NCI-H748 treated with DMSO at 0.1 percent for 48 hours (cell line): Measurements from ENCODE around the gene FAM187B.
A peak's percentile ranks its signal among the peaks of the same experiment; 100 is the strongest.
"Not testable (repeated sequence)": the region's sequence is repeated elsewhere in the genome, so short reads cannot be mapped to it uniquely, and the experiment has no call there.

ENCODE experiments used
- DNase-seq: peaks from one replicate; lab custom pipeline; 2025; lab: John Stamatoyannopoulos, UW

FAM187B gene

GRCh38 chr19:35262101-35262761 is 33.7 kb upstream of the FAM187B start:
- no peak for DNase-seq

DNA sequence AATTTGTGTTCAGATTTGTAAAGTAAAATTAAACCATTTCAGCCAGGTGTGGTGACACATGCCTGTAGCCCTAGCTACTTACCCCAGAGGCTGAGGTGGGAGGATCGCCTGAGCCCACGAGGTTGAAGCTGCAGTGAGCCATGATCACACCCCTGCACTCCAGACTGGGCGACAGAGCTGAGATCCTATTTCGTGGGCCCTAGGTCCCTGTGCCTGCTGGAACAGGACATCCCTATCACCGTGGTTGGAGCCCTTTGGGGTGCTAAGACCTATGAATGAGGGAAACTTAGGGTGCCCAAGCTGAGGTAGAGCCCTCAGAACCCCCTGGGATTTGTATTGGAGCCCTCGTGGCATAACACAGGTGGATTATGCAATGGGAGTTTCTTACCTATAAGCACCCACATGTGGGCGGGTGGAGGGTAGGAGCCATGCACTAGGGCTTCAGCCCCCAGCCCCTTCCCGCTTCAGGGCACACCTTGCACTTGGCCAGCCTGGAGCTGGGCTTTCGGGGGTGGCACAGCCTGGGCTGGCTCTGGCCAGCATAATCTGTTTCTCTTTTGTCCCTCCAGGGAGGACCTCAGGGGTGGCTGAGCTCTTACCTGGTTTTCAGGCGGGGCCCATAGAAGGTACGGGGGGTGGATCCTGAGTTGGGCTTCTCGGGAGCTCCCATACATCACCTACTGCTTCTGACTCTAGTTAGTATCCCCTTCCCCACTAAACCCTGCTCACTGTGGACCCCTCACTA is 33.0 kb upstream of the FAM187B start:
- no peak for DNase-seq

- DNase-seq: no peak
Observed at GRCh38 chr19:35260694-35261304, 32.3 kb upstream of the FAM187B start.

DNA sequence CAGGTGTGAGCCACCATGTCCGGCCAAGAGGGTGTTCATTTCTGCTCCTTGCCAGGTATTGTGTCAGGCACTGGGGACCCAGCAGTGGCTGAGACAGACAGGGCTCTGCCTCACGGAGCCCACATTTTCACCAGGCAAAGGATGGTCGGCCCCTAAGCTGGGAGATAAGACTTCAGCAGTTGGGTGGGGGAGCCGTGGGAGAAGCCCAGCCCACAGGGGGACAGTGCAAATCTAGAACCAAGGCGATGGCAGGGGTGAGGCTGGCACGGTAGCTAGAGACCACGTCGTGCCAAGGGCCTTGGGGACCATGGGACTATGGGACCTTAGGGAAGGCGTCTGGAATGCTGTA is 28.5 kb upstream of the FAM187B start:
- no peak for DNase-seq

- DNase-seq: no peak
Observed at GRCh38 chr19:35256566-35256965, 28.0 kb upstream of the FAM187B start.

DNA sequence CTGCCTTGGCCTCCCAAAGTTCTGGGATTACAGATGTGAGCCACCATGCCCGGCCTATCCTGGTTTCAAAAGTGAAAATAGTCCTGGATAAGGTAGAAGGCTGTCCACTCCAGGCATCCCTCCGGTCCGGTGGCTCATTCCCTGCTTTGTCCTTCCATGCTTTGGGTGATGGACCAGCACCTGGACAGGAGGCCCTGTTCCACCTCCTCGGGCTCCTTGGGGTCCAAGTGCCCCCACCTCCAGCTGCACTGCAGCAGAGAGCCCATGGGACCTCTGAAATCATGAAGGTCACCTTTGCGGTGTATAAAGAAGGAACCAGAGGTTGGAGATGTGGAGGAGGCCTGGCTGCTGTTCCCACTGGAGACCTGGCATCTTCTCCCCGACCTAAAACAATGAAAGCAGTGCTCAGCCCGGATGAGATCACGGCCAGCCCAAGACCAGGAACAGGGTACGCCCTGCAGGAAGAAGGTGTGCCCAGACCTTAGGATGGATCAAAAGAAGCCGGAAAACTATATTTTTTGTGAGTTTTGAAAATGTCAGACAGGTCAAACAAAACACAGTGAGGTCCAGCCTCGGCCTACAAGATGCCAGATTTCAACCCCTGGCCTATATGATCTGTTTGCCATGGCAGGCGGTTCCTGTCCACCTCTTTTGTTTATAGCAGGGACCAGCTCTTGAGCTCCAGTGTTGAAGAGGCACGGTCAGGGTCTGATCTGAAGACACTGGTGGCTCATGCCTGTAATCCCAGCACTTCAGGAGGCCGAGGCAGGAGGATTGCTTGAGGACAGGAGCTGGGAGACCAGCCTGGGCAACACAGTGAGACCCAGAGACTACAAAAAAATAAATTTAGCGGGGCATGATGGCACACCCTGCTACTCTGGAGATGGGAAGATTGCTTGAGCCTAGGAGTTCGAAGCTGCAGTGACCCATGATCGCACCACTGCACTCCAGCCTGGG is 26.1 kb upstream of the FAM187B start:
- DNase-seq: no peak

DNA sequence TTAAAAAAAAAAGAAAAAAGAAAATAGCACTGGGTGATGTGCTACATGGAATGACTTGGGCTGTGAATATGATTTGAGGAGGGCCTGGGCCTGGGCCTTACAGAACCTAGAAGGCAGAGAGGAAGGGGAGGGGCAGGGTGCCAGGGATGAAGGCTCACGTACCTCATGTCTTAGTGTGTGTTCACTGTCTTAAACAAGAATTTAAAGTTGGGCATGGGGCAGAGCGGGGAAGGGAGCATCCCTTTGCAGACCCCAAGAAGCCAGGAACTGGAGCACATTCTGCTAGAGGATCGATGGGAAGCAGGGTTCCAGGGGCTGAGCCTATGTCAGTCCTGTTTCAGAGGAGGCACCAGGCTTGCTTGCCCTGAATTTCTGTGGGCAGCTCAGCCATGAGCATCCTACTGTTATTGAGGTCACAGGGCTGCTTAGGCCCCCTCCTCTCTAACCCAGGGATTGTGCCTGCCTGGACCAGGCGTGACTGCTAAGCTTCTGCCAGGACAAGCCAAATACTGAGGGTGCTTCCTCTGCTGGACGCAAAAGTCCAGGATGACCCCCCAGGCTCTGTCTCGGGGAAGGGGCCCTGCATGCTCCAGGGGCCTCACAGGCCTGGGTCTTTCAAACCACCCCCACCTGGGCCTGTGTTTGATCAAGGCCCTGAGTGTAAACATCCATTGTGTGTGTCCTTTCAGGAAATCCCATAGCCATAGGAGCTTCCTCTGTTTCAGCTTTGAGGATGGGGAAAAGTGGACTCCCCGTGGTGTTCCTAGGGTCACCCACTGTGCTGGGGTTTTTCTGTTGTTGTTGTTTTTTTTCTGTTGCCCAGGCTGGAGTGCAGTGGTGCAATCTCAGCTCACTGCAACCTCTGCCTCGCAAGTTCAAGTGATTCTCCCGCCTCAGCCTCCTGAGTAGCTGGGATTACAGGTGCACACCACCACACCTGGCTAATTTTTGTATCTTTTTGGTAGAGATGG is 25.1 kb upstream of the FAM187B start:
- no peak for DNase-seq

GRCh38 chr19:35251456-35251855 is 22.9 kb upstream of the FAM187B start:
- no peak for DNase-seq

DNA sequence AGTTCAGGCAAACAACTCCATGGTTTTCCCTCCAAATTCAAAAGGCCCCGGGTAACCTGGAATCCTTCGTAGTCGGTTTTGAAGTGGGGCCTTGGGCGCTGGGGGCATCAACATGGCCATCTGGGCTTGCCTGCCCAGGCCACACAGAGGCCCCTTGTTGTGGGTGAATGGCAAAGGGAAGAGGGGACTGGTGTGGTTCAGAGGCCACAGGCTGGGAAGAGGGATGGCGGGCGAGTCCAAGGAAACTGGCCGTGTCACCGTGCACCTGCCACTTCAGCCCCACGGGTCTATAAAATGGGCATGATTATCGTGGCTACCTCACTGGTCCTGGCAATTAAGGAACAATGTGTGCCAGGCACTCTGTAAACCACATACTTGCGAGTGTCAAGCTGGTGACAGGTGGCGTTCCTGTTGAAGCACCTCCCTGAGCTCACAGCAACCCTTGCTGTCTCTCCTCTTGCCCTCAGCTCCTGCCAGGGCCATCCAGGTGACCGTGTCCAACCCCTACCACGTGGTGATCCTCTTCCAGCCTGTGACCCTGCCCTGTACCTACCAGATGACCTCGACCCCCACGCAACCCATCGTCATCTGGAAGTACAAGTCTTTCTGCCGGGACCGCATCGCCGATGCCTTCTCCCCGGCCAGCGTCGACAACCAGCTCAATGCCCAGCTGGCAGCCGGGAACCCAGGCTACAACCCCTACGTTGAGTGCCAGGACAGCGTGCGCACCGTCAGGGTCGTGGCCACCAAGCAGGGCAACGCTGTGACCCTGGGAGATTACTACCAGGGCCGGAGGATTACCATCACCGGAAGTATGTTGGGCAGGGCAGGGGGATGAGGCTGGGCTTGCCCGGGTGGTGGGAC is 21.5 kb upstream of the FAM187B start:
- DNase-seq: no peak

GRCh38 chr19:35249146-35249847 is 20.8 kb upstream of the FAM187B start:
- no peak for DNase-seq

GRCh38 chr19:35248310-35249145 is 20.0 kb upstream of the FAM187B start, which contains the start of gene LSR:
LSR (plus strand) TSS chr19:35249002; CDS start chr19:35249023, 21 bp downstream.
- DNase-seq: peak; percentile 97

GRCh38 chr19:35247526-35248309 is 19.2 kb upstream of the FAM187B start:
- peak; percentile 90 for DNase-seq

- DNase-seq: no peak
Observed at GRCh38 chr19:35246466-35247092, 18.0 kb upstream of the FAM187B start.

DNA sequence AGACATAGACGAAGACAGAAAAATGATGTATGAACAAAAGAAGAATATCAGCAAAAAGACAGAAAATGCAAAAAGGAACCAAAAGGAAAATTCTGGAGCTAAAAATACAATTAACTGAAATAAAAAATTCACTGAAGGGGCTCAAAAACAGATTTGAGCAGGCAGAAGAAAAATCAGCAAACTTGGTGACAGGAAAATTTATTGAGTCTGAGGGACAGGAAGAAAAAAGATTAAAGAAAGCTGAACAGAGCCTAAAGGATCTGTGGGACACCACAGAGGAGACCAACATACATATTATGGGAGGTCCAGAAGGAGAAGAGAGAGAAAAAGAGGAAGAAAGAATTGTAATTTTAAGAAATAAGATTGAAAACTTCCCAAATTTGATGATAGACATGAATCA is 12.9 kb upstream of the FAM187B start:
- DNase-seq: no peak

- no peak for DNase-seq
Observed at GRCh38 chr19:35240327-35240726, 11.8 kb upstream of the FAM187B start.

DNA sequence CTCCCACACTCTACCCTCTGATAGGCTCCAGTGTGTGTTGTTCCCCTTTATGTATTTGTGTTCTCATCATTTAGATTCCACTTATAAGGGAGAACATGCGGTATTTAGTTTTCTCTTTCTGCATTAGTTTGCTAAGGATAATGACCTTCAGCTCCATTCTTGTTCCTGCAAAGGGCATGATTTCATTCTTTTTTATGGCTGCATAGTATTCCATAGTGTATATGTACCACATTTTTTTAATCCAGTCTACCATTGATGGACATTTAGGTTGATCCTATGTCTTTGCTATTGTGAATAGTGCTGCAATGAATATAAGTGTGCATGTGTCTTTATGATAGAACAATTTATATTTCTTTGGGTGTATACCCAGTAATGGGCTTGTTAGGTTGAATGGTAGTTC is 11.1 kb upstream of the FAM187B start:
- not testable (repeated sequence) for DNase-seq
